Left ventricle myocardium inferior (tissue), 1 donor: ENCODE measurements around the gene MARVELD2. TPM values are rescaled to one million over a fixed set of nuclear protein-coding genes. Genes with fewer than 3 reads are reported as not detected.

Source experiments
- DNase-seq: peaks from one replicate; pipeline ENCODE4 v3.0.0-alpha.2; 2020
- H3K27ac ChIP-seq: fragments of 200-600 bp; replicated peaks from 2 replicates; pipeline ENCODE4 v1.8.0; 2021
- H3K27me3 ChIP-seq: fragments of 200-600 bp; 2 replicates; pipeline ENCODE4 v1.8.0; 2021; ENCODE audit warnings: low read depth
- H3K36me3 ChIP-seq: fragments of 200-600 bp; 2 replicates; pipeline ENCODE4 v1.8.0; 2021
- H3K4me1 ChIP-seq: fragments of 200-600 bp; 2 replicates; pipeline ENCODE4 v1.8.0; 2021
- H3K4me3 ChIP-seq: fragments of 200-600 bp; 2 replicates; pipeline ENCODE4 v1.8.0; 2021; ENCODE audit warnings: mild to moderate bottlenecking, moderate library complexity
- H3K9me3 ChIP-seq: fragments of 200-600 bp; replicated peaks from 2 replicates; pipeline ENCODE4 v1.8.0; 2021
- intact Hi-C: fragments of 100-400 bp; cut with micrococcal nuclease; formaldehyde crosslinking; loops from one replicate; pipeline ENCODE4 v1.11.0; 2022
- total RNA-seq: library from RNA; stranded (reverse); fragmentation: NEBNext Ultra II Directional; extraction: Animal tissue kit (Norgen Biotek cat#: 25700); gene quantifications from one replicate; pipeline ENCODE4 v1.2.1, GENCODE V29; 2021
- TF ChIP-seq, protein P1 (sequence below): fragments of 200-600 bp; IDR thresholded peaks from 2 replicates; pipeline ENCODE4 v1.8.0; 2021; ENCODE audit warnings: antibody characterized with exemption, mild to moderate bottlenecking, borderline replicate concordance
- donor health status: DM: no; HTN: yes; CAD: no; lungs with severe emphysema.

The MARVELD2 gene
- total RNA-seq, 1 donor from 2014 or later: 0.96 TPM

DNA sequence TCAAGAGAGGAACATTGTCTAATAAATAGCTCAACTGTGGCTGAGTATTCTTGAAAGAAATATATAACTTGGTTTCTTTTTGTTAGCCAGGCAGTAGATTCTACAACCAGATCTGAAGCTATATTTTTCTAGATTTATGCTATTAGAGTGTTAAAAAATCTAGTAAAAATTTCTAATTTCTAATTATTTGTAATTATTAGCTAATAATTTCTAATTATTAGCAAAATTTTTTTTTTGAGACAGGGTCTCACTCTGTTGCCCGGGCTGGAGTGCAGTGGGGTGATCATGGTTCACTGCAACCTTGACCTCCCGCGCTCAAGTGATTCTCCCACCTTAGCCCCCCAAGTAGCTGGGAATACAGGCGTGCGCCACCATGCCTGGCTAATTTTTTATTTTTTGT is 42.5 kb upstream of the MARVELD2 start:
- no peak for DNase-seq
- no peak overlapping the region for H3K27ac ChIP-seq
- no peak overlapping the region for H3K4me3 ChIP-seq
- H3K36me3 ChIP-seq: peaks cover 27% of the 10 kb centered on the region
- H3K9me3 ChIP-seq: no peaks in the 10 kb centered on the region
- intact Hi-C loops: no loop called here
- peaks cover 46% of the 10 kb centered on the region for H3K4me1 ChIP-seq
- TF ChIP-seq, protein P1, sequence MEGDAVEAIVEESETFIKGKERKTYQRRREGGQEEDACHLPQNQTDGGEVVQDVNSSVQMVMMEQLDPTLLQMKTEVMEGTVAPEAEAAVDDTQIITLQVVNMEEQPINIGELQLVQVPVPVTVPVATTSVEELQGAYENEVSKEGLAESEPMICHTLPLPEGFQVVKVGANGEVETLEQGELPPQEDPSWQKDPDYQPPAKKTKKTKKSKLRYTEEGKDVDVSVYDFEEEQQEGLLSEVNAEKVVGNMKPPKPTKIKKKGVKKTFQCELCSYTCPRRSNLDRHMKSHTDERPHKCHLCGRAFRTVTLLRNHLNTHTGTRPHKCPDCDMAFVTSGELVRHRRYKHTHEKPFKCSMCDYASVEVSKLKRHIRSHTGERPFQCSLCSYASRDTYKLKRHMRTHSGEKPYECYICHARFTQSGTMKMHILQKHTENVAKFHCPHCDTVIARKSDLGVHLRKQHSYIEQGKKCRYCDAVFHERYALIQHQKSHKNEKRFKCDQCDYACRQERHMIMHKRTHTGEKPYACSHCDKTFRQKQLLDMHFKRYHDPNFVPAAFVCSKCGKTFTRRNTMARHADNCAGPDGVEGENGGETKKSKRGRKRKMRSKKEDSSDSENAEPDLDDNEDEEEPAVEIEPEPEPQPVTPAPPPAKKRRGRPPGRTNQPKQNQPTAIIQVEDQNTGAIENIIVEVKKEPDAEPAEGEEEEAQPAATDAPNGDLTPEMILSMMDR: no peak
- no peaks in the 10 kb centered on the region for H3K27me3 ChIP-seq

DNA sequence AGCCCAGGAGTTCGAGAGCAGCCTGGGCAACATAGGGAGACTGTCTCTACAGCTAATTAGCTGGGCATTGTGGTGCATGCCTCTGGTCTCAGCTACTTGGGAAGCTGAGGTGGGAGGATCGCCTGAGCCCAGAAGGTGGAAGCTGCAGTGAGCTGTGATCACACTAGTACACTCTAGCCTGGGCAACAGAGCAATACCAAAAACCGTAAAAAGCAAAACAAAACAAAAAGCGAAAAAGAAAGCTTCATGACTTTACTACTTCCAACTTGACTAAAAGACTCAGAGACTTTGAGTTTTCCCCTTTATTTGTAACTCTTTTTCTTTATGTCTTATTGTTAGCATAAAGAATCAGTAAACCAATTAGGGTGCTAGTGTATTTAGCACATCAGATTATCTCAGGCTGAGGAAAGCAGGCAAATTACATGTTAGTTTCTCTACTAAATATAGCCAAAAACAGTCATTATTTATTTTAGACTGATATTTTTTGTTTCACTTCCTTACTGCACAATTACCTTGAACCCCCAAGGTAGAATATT is 39.9 kb upstream of the MARVELD2 start:
- Histone ChIP-seq H3K4me1 (peaks cover 22% of the 10 kb centered on the region), H3K27me3 (no peaks in the 10 kb centered on the region), H3K4me3 (no peak overlapping the region), H3K27ac (no peak overlapping the region), H3K9me3 (no peaks in the 10 kb centered on the region), H3K36me3 (peaks cover 49% of the 10 kb centered on the region)
- no peak for DNase-seq
- TF ChIP-seq, protein P1: no peak
- intact Hi-C loops: no loop called here

DNA sequence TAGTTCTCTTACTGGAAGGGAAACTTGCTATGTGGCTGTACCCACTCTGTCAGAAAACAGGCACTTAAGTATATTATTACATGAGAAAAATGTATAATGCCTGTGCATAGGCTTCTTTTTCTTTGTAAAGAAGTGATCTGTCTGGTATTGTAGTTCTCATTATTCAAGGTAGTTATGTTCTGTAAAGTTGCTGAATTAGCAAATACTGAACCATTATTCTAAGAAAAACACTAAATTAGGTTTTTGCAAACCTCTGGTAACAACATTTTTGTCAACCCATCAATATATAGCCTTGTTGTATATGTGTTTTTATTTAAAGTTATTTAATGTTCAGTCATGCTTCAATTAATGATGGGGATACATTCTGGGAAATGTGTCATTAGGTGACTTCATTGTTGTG is 36.5 kb upstream of the MARVELD2 start:
- Histone ChIP-seq H3K9me3 (no peaks in the 10 kb centered on the region), H3K36me3 (peaks cover 82% of the 10 kb centered on the region), H3K4me3 (no peak overlapping the region), H3K4me1 (no peaks in the 10 kb centered on the region), H3K27me3 (no peaks in the 10 kb centered on the region), H3K27ac (no peak overlapping the region)
- TF ChIP-seq, protein P1: no peak
- intact Hi-C loops: no loop called here
- DNase-seq: no peak

DNA sequence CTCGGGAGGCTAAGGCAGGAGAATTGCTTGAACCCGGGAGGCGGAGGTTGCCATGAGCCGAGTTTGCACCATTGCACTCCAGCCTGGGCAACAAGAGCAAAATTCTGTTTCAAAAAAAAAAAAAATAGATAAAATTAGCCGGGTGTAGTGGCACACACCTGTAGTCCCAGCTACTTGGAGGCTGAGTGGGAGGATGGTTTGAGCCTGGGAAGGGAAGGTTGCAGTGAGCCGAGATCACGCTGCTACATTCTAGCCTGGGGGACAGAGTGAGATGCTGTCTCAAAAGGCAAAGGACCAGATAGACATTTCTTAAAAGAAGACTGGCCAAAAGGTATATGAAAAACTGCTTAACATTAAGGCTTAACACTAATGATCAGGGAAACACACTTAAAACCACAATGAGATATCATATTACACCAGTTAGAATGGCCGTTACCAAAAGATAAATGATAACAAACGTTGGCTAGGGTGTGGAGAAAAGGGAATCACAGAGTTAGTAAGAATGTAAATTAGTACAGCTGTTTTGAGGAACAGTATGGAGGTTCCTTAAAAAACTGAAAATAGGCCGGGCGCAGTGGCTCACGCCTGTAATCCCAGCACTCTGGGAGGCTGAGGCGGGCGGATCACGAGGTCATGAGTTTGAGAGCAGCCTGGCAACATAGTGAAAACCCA is 10.1 kb upstream of the MARVELD2 start:
- H3K9me3 ChIP-seq: peaks cover 4% of the 10 kb centered on the region
- H3K36me3 ChIP-seq: peaks cover 89% of the 10 kb centered on the region
- no peaks in the 10 kb centered on the region for H3K4me1 ChIP-seq
- no peak overlapping the region for H3K4me3 ChIP-seq
- DNase-seq: no peak
- H3K27me3 ChIP-seq: no peaks in the 10 kb centered on the region
- intact Hi-C loops: no loop called here
- H3K27ac ChIP-seq: no peak overlapping the region
- TF ChIP-seq, protein P1: no peak

DNA sequence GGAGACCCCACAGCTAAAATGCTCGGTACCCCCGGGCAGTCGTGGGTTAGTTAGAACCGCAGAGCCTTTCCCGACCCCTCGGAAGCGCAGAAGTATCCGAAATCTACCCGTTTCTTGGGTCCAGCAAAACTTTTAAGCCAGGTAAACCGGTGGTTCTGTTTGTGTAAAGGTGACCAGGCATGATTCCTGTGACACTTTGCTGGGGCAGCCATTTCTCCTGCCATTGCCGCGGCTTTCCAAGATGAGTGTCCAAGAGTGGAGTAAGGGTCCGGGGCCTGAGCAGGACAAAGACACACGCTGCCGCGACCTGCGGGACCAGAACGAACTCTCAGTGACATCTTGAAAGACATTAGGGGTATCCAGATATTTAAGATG is 655 bp downstream of the MARVELD2 start:
- Histone ChIP-seq H3K4me1 (peaks cover 12% of the 10 kb centered on the region), H3K36me3 (peaks cover 45% of the 10 kb centered on the region), H3K9me3 (no peaks in the 10 kb centered on the region), H3K27me3 (no peaks in the 10 kb centered on the region), H3K27ac (no peak overlapping the region), H3K4me3 (peak overlapping the region; percentile 74)
- TF ChIP-seq, protein P1: no peak
- intact Hi-C loops: no loop called here
- DNase-seq: no peak
